Measurements from ENCODE around the gene SEZ6. TPM values are rescaled to one million over a fixed set of nuclear protein-coding genes. Genes with fewer than 3 reads are reported as not detected.
A peak's percentile ranks its signal among the peaks of the same experiment; 100 is the strongest.

Gene SEZ6
- total and polyA plus RNA-seq, 2 of the 4 experiments (the other 2 are of a cell fraction), result not detected

DNA sequence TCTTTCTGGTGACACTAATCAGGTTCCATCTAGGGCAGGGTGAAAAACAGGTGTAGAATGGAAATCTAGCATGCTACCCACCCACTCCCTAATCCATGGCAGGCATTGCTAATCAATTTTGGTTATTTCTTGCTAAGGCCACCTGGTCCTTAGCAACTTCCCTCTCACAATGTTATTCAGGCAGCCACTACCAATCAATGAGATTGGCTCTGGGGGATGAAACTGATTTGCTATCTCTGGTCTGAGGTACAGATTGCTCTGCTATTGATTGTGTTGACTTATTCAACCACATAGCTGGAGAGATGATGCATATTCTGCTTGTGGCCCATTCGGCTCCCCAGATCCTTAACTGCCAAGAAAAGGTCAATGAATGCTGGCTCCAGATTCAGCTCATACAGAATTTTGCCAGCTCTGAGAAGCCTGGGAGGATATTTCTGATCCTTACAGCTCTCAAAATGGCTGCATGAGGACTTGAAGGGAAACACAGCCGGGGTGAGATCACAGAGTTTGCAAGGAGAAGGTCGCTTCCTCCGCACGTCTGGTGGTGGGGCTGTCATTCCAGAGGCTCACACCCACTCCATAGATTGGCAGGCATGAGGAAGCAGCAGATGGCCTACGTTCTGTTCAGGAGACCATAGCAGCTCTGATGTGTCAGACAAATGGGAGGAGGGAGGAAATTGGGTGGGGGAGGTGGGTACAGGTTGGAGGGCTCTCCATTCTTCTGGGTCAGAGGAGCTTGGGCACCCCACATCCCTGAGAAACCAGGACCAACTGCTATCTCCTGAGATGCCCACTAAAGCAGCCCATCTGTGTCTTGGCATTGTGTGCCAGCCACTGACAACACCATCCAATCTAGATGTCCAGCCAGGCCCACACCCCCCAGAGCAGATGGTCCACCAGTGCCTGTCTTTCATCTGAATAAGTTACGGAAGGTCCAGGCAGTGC is 22.3 kb downstream of the SEZ6 start:
- H3K79me1 ChIP-seq (ENCODE audit: low read depth in 1 of 2, low read length in 2 of 2), result no peaks in the 10 kb centered on the region
- no peak overlapping the region for H2BK20ac ChIP-seq (ENCODE audit: low read depth, low read length)
- peaks cover 85% of the 10 kb centered on the region for H3K27me3 ChIP-seq (ENCODE audit: control insufficient read depth, insufficient read depth, low read length)
- no peaks in the 10 kb centered on the region for H4K20me1 ChIP-seq (ENCODE audit: insufficient read depth, low read length)
- DNase-seq (peak; percentile 11), ATAC-seq (ENCODE audit: low read depth) (no peak)
- H3K4me2 ChIP-seq (ENCODE audit: low read depth, low read length), result no peak overlapping the region
- no peaks in the 10 kb centered on the region for H3K36me3 ChIP-seq (ENCODE audit: control insufficient read depth, insufficient read depth, low read length)
- in situ Hi-C loops (cut with MboI; ENCODE audit: low sequenced_read_pairs) (no loop called here), dilution Hi-C loops (cut with HindIII; ENCODE audit: low sequenced_read_pairs, unreplicated experiment) (no loop called here), intact Hi-C loops (cut with micrococcal nuclease) (no loop called here)
- TF ChIP-seq MXI1 (IDR thresholded peaks at IDR 0.05; ENCODE audit: borderline replicate concordance, low read depth, low read length), result no peak
- no peaks in the 10 kb centered on the region for H3K9me1 ChIP-seq (ENCODE audit: insufficient read depth, low read length)
- H3K27ac ChIP-seq (ENCODE audit: insufficient read depth, low read length), result no peak overlapping the region
- no CpG with 5 or more reads among the region's 7 CpGs for WGBS, 2 experiments (ENCODE audit: extremely low coverage in 2 of 2, insufficient read length in 1 of 2)
- no peak overlapping the region for H2BK5ac ChIP-seq (ENCODE audit: low read depth, low read length, poor library complexity, severe bottlenecking)
- no peaks in the 10 kb centered on the region for H3K4me1 ChIP-seq (ENCODE audit: control insufficient read depth, insufficient read depth, low read length)
- H2BK15ac ChIP-seq (ENCODE audit: low read depth, low read length), result no peak overlapping the region
- H3K9me3 ChIP-seq (ENCODE audit: control insufficient read depth, insufficient read depth, low read length), result no peaks in the 10 kb centered on the region
- no peak overlapping the region for H3K4me3 ChIP-seq (ENCODE audit: insufficient read depth, low read depth, low read length)
- no peak overlapping the region for H3K4ac ChIP-seq (ENCODE audit: low read depth, low read length)
- no peak overlapping the region for H3K23ac ChIP-seq (ENCODE audit: low read depth, low read length)
- no TSS peak for BruUV-seq (replicated peaks)
- H3K9ac ChIP-seq (ENCODE audit: low read depth, low read length), result no peak overlapping the region
- no peak overlapping the region for H3K14ac ChIP-seq (replicated peaks; ENCODE audit: low read depth, low read length)
- H2AK9ac ChIP-seq (replicated peaks; ENCODE audit: low read depth, low read length, poor library complexity), result no peak overlapping the region
- ChIA-PET POLR2A (ENCODE audit: unreplicated experiment) (no interaction called here), CTCF (no interaction called here)
- no peak overlapping the region for H3K18ac ChIP-seq (ENCODE audit: low read depth, low read length)
- no peak overlapping the region for H4K8ac ChIP-seq (ENCODE audit: low read depth in 2 of 2, low read length in 2 of 2)
- H2AFZ ChIP-seq (replicated peaks; ENCODE audit: low read length, poor library complexity), result no peak overlapping the region
- no peak overlapping the region for H4K91ac ChIP-seq (ENCODE audit: insufficient read depth, low read depth, low read length)
- no peak overlapping the region for H4K5ac ChIP-seq (ENCODE audit: low read depth, low read length)
- no peak overlapping the region for H3K56ac ChIP-seq (ENCODE audit: extremely low read depth, insufficient read depth, low read length)
- no peak overlapping the region for H2BK120ac ChIP-seq (ENCODE audit: low read depth, low read length)
- no peak overlapping the region for H2AK5ac ChIP-seq (ENCODE audit: low read depth, low read length)
